Aorta (tissue), 5 donors: ENCODE results near the gene SYNGR3. TPM values are rescaled to one million over a fixed set of nuclear protein-coding genes. Genes with fewer than 3 reads are reported as not detected.

Source experiments
- ATAC-seq: fragments of 200-7000 bp; cut with Tn5 transposase; one replicate; pipeline ENCODE4 v1.9.1; 2022; ENCODE audit warnings: moderate library complexity; ENCODE audit not compliant: low FRiP score
- DNase-seq, 2 donors: peaks; one replicate each; pipeline ENCODE4 v3.0.0-alpha.2; 2020
- H3K27ac ChIP-seq, 2 donors: one replicate each; pipeline ENCODE4 v1.5.1; 2013; ENCODE audit warnings: low read length in 2 of 2, mild to moderate bottlenecking in 2 of 2, moderate library complexity in 2 of 2, control low read depth in 1 of 2, inconsistent platforms in 1 of 2, low read depth in 1 of 2
- H3K27me3 ChIP-seq, 2 donors: one replicate each; pipeline ENCODE4 v1.6.1; 2013; ENCODE audit warnings: control low read depth in 1 of 2, low read length in 1 of 2, mild to moderate bottlenecking in 1 of 2, moderate library complexity in 1 of 2; ENCODE audit not compliant: insufficient read depth in 2 of 2, control insufficient read depth in 1 of 2
- H3K36me3 ChIP-seq, 2 donors: one replicate each; pipeline ENCODE4 v1.6.1; 2013; ENCODE audit warnings: control low read depth in 1 of 2, low read length in 1 of 2, mild to moderate bottlenecking in 1 of 2; ENCODE audit not compliant: insufficient read depth in 2 of 2, control insufficient read depth in 1 of 2
- H3K4me1 ChIP-seq, 2 donors: one replicate each; pipeline ENCODE4 v1.6.1; 2013; ENCODE audit warnings: low read length in 2 of 2, control low read depth in 1 of 2, mild to moderate bottlenecking in 1 of 2, moderate library complexity in 1 of 2; ENCODE audit not compliant: insufficient read depth in 2 of 2, control insufficient read depth in 1 of 2
- H3K4me3 ChIP-seq, 2 donors: one replicate each; pipeline ENCODE4 v1.5.1; 2013; ENCODE audit warnings: low read length in 2 of 2, control low read depth in 1 of 2, mild to moderate bottlenecking in 1 of 2
- H3K9me3 ChIP-seq: one replicate; pipeline ENCODE4 v1.6.1; 2013; ENCODE audit warnings: mild to moderate bottlenecking, low read length; ENCODE audit not compliant: control insufficient read depth
- WGBS, 2 donors: extraction: QIAGEN DNeasy Blood & Tissue Kit; methylation state at CpG; one replicate each; pipeline ENCODE4 v1.1.7; 2013; 5-methylcytosine and 5-hydroxymethylcytosine counted together
- intact Hi-C, 2 donors: fragments of 100-400 bp; cut with DNase I; formaldehyde crosslinking; loops; one replicate each; pipeline versions ENCODE4 v1.14.2 to v1.15.0; 2022
- polyA plus RNA-seq, 2 donors: library from polyadenylated mRNA; stranded (reverse); fragments of 200-250 nt; gene quantifications; one replicate each; pipeline ENCODE4 v1.2.3, GENCODE V29; 2013
- total RNA-seq, 2 donors: library from RNA; stranded (reverse); fragmentation: NEBNext Ultra II Directional; extraction: Animal tissue kit (Norgen Biotek cat#: 25700); gene quantifications; one replicate each; pipeline ENCODE4 v1.2.1, GENCODE V29; 2021
- donor health status: healthy with polysubstance abuse.
- donor health status: Bipolar disorder and iron deficiency.
- donor health status: DM: no; HTN: no; CAD: no.
- donor health status: DM: no; HTN: no; CAD: no.
- donor health status: DM: yes; HTN: yes; CAD: no.

Gene SYNGR3
- total and polyA plus RNA-seq, 4 donors: 0.26 to 0.57 (median 0.36) TPM; not detected in 1

- Histone ChIP-seq H3K36me3 (peaks cover 0 to 17% of the 10 kb centered on the region in 2 donors), H3K27ac (no peak overlapping the region), H3K27me3 (no peaks in the 10 kb centered on the region), H3K4me1 (no peaks in the 10 kb centered on the region), H3K4me3 (no peak overlapping the region), H3K9me3 (no peaks in the 10 kb centered on the region)
- 92 to 93% methylated on average over 44 to 47 of the region's 47 CpGs for WGBS, 2 donors
- DNase-seq (no peak), ATAC-seq (no peak)
- intact Hi-C loops: no loop called here
Observed at GRCh38 chr16:2002406-2003230, 12.8 kb downstream of the SYNGR3 start.

DNA sequence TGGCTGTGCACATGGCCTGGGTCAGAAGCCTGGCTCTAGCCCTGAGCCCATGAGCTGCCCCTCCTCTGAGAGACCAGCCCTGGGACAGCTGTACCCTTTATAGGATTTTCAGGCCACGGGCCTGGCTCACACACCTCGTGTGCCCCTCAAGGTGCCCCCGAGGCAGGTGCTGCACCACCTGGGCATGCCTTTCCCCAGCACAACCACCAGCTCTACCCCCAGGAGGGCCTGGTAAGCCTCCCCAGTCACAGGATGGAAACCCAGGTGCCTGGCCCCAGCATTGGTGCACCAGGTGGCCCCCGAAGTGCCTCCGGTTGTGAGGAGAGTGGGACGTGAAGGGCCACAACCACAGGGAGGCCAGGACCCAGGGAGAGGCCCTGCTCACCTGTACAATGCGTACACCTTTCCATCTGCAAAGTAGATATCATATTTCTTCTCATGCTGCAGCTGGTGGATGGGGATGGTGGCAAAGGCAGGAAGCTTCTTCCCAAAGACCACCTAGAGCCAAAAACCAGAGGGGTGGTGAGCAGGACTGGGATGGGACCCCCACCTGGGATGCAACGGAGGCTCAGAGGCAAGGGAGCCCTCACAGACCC, 13.6 kb downstream of the SYNGR3 start:
- WGBS, 2 donors: 85 to 92% methylated on average over 8 of the region's 8 CpGs
- H3K9me3 ChIP-seq: no peaks in the 10 kb centered on the region
- intact Hi-C loops: no loop called here
- DNase-seq (no peak), ATAC-seq (no peak)
- H3K4me1 ChIP-seq: no peaks in the 10 kb centered on the region
- no peak overlapping the region for H3K4me3 ChIP-seq
- H3K27me3 ChIP-seq: no peaks in the 10 kb centered on the region
- peaks cover 0 to 15% of the 10 kb centered on the region in 2 donors for H3K36me3 ChIP-seq
- H3K27ac ChIP-seq: no peak overlapping the region

GRCh38 chr16:2003827-2004641, 14.3 kb downstream of the SYNGR3 start:
- no peaks in the 10 kb centered on the region for H3K27me3 ChIP-seq
- WGBS, 2 donors: 25 to 29% methylated on average over 36 of the region's 36 CpGs
- no peak overlapping the region for H3K27ac ChIP-seq
- no peaks in the 10 kb centered on the region for H3K9me3 ChIP-seq
- no peaks in the 10 kb centered on the region for H3K4me1 ChIP-seq
- intact Hi-C loops: no loop called here
- H3K4me3 ChIP-seq: no peak overlapping the region
- peak; percentile 77 for ATAC-seq
- peak; percentile 91 to 95 for DNase-seq
- peaks cover 0 to 15% of the 10 kb centered on the region in 2 donors for H3K36me3 ChIP-seq

- Histone ChIP-seq H3K4me3 (no peak overlapping the region), H3K27me3 (no peaks in the 10 kb centered on the region), H3K36me3 (peaks cover 0 to 13% of the 10 kb centered on the region in 2 donors), H3K4me1 (no peaks in the 10 kb centered on the region), H3K9me3 (no peaks in the 10 kb centered on the region), H3K27ac (no peak overlapping the region)
- WGBS, 2 donors: 84 to 85% methylated on average over 32 to 34 of the region's 34 CpGs
- no peak for ATAC-seq
- DNase-seq: no peak
- intact Hi-C loops: no loop called here
Observed at GRCh38 chr16:2004795-2005517, 15.2 kb downstream of the SYNGR3 start.

DNA sequence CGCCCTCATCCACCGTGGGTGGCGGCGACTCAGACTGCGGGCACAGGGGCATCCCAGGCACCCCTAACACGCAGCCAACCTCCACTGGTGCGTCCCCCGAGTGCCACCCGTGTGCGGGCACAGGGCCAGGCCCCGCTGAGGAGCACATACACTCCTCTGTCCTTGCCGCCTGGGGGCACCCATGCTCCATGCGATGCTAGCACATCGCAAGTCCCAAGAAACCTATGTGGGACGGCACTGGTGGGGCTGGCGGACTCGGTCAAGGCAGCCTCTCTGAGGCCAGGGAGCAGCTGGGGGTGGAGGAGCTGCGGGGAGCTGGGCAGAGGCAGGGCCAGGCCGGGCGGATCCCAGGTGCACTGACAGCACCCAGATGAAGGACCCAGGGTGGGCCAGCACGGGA, 15.9 kb downstream of the SYNGR3 start:
- no peak for DNase-seq
- no peak overlapping the region for H3K27ac ChIP-seq
- no peaks in the 10 kb centered on the region for H3K27me3 ChIP-seq
- no peak overlapping the region for H3K4me3 ChIP-seq
- H3K4me1 ChIP-seq: no peaks in the 10 kb centered on the region
- H3K9me3 ChIP-seq: no peaks in the 10 kb centered on the region
- peaks cover 0 to 12% of the 10 kb centered on the region in 2 donors for H3K36me3 ChIP-seq
- 75 to 78% methylated on average over 21 of the region's 21 CpGs for WGBS, 2 donors
- ATAC-seq: no peak
- intact Hi-C loops: no loop called here

DNA sequence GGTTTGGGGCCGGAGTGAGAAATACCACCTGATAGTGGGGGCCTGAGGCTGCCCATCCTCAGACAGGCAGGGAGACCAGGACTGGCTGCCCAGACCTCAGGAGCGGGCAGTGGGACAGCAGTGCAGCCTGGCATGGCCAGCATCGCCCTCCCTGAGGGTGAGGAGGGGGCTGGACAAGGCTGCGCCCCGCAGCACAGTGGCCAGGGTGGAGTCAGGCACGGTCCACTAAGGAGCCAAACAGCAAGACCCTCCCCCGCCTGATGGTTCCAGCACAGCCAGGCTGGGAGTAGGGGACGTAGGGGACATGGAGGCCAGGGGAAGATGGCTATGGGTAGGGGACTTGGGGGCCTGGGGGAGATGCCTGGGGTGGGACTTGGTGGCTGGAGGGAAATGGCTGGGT, 16.5 kb downstream of the SYNGR3 start:
- Histone ChIP-seq H3K36me3 (peaks cover 0 to 9% of the 10 kb centered on the region in 2 donors), H3K4me1 (no peaks in the 10 kb centered on the region), H3K9me3 (no peaks in the 10 kb centered on the region), H3K4me3 (no peak overlapping the region), H3K27me3 (no peaks in the 10 kb centered on the region), H3K27ac (no peak overlapping the region)
- 86 to 91% methylated on average over 8 of the region's 8 CpGs for WGBS, 2 donors
- DNase-seq (no peak), ATAC-seq (no peak)
- intact Hi-C loops: no loop called here

- DNase-seq (no peak), ATAC-seq (no peak)
- no peaks in the 10 kb centered on the region for H3K27me3 ChIP-seq
- intact Hi-C loops: no loop called here
- no peaks in the 10 kb centered on the region for H3K4me1 ChIP-seq
- peaks cover 0 to 2% of the 10 kb centered on the region in 2 donors for H3K36me3 ChIP-seq
- H3K27ac ChIP-seq: no peak overlapping the region
- no peak overlapping the region for H3K4me3 ChIP-seq
- 74 to 83% methylated on average over 14 to 16 of the region's 16 CpGs for WGBS, 2 donors
- H3K9me3 ChIP-seq: no peaks in the 10 kb centered on the region
Observed at GRCh38 chr16:2007081-2007836, 17.5 kb downstream of the SYNGR3 start.
